ENCODE measurements around the gene DIAPH2.

DIAPH2 gene

DNA sequence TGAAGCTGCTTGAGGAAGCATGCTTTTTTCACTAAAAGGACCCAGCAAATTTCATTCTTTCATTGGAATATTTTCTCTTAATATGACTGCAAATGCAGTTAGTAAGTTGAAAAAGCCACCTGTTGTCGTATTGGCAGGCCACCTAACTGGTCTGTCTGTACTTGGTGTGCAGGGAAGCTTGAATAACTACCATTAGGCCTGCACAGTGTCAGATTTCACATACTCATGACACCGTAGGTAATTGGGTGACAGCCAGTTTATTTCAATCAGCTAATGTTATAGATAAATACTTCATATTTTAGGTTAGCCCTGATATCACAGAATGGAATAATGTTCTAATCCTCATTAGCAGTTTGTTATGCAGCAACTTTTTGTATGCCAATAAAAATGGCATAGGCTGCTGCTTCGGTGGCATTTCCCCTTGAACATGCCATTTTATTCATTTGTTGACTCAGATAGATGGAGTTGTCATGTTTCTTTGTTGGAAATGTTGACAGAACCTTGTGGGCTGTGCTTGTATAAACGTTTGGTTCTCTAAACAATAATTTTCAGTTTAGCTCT is 372.8 kb downstream of the DIAPH2 start:
- no peak for DNase-seq (ENCODE audit: low read depth)

- DNase-seq (ENCODE audit: low read depth) = no peak
Observed at GRCh38 chrX:97060020-97060419, 375.4 kb downstream of the DIAPH2 start.

DNA sequence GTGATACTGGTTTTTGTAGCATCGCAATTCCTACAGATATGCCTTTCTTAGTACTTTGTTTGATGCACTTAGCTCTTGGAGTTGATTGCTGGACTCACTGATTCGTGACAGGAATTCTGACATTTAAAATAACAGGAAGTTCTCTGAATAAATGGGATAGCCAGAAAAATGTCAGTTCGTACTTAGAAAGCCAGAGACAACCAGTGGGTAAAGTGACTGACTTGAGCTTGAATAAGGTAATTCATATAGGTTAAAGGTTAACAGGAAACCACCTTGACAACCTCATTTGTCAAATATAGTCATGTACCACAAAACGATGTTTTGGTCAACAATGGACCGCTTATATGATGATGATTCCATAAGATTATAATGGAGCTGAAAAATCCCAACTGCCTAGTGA is 380.4 kb downstream of the DIAPH2 start:
- DNase-seq (ENCODE audit: low read depth) = no peak

DNA sequence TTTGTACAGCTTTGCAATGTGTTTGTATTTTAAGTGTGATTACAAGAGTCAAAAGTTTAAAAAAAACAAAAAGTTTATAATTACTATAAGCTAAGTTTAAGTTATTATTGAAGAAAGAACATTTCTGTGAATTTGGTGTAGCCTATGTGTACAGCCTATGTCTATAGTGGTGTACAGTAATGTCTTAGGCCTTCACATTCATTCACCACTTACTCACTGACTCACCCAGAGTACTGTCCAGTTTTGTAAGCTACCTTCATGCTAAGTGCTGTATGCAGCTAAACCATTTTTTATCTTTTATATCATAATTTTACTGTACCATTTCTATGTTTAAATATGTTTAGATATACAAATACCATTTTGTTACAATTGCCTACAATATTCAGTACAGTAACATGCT is 381.3 kb downstream of the DIAPH2 start:
- no peak for DNase-seq (ENCODE audit: low read depth)

- no peak for DNase-seq (ENCODE audit: low read depth)
Observed at GRCh38 chrX:97066381-97066780, 381.7 kb downstream of the DIAPH2 start.

GRCh38 chrX:97070346-97070745 is 385.7 kb downstream of the DIAPH2 start:
- DNase-seq (ENCODE audit: low read depth) = no peak

DNA sequence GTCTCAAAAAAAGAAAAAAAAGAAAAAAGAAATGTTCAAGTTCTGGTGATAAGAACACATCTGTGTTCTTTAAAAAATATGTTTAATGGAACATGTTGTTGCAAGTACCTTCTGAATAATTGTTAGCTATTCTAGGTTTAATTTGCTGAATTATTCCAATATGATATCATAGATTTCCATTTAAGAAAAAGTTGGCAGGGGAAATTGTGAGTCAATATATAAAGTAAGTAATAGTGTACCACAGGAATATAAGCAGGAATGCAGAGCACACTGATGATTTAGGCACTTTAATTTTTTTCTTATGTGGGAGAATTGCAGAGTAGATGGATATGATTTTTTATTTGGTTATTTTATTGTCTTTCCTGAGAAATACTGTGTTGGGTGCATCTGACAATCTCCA is 389.8 kb downstream of the DIAPH2 start:
- no peak for DNase-seq (ENCODE audit: low read depth)

DNA sequence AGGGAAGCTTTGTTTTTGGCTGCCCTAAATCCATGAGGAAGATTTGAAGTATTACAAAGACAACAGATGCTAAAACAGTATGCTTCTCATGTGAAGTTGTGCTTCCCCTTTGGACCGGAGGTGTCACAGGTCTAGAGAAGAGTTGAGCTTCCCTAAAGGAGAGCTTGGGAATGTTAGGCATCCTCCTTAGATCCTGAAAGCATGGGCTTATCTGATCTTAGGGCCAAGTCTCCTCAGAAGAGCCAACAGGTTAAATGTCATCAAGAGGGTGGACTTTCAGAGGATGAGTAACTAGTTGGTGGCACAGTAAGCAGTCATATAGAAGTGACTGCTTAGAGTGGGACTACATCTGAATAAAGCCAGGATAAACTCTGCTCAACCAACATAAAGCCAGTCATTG is 404.5 kb downstream of the DIAPH2 start:
- no peak for DNase-seq (ENCODE audit: low read depth)

DNA sequence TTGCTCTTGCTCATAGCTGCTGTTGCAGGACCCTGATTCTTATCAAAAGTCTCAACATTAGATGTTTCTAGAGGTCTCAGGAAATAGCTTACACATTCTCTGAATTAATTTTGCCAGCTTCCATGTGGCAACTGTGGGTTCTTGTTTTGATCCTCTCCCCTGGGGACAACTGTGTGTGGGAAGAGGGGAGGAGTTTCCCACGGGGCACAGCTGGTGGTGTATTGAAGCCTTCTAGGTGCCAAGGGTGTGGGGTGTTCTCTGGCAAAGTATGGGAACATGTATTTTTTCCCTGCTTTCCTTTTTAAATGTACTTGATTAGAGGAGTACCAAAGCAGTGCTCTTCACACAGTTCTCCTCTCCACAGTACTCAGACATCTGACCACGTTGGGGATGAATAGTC is 411.7 kb downstream of the DIAPH2 start:
- DNase-seq (ENCODE audit: low read depth) = no peak

DNA sequence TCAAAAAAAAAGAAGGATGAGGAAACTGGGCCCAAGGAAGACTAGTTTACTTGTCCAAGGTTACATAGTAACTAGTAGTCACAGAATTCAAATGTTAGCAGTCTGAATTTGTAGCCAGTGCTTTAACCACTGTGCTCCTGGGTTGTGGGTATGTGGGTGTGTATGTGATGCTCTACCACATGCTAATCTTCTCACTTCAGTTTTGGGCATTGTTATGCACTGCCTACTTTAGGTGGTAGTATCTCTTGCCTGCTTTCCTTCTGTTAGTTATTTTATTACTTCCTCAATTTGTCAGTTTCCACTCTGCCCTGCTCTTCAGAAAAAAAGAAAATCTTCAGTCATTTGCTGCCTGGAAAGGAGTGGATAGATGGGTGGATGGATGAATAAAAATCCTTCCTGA is 418.3 kb downstream of the DIAPH2 start:
- DNase-seq (ENCODE audit: low read depth) = no peak

GRCh38 chrX:97109730-97110129 is 425.1 kb downstream of the DIAPH2 start:
- no peak for DNase-seq (ENCODE audit: low read depth)

DNA sequence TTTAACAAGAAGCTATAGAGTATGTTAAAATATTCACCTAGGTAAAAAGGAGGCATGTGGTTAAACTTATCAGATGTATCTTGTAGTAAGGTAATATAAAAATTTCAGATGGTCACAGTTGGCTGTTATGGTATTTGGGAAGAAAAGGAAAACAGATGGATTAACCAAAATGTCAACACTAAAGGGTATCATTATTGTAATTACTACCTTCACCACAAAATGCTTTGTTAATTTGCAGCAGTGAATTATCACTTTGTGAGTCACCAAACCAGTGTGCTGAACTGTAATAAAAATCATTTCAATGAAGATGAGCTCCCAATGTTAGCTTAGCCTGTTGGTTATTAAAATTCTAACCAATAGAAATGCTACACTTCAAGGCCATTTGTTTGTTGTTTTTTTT is 432.9 kb downstream of the DIAPH2 start:
- DNase-seq (ENCODE audit: low read depth) = no peak

GRCh38 chrX:97119474-97120109 is 434.9 kb downstream of the DIAPH2 start:
- DNase-seq (ENCODE audit: low read depth) = no peak

GRCh38 chrX:97123001-97123400 is 438.4 kb downstream of the DIAPH2 start:
- no peak for DNase-seq (ENCODE audit: low read depth)

- DNase-seq (ENCODE audit: low read depth) = no peak
Observed at GRCh38 chrX:97126020-97126419, 441.4 kb downstream of the DIAPH2 start.

- DNase-seq (ENCODE audit: low read depth) = no peak
Observed at GRCh38 chrX:97132664-97133415, 448.2 kb downstream of the DIAPH2 start.

DNA sequence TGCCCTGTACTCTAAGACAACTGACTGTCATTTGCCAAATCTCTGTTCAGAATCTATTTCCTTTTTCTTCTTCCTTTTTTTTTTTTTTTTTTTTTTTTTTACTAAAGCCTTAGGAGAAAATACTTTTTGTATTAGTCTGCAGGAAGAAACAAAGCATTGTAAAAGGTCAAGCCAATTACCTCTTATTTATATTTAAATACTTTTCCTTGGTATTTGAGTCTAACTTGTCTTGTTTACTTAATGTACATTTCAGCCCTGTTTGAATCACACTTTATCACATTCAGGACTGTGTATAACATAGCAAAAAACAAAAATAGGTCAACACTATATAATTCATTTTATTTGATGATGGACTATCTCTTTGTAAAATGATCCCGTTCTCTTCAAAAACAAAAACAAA is 461.3 kb downstream of the DIAPH2 start:
- DNase-seq (ENCODE audit: low read depth) = no peak

GRCh38 chrX:97155816-97156215 is 471.2 kb downstream of the DIAPH2 start:
- no peak for DNase-seq (ENCODE audit: low read depth)

DNA sequence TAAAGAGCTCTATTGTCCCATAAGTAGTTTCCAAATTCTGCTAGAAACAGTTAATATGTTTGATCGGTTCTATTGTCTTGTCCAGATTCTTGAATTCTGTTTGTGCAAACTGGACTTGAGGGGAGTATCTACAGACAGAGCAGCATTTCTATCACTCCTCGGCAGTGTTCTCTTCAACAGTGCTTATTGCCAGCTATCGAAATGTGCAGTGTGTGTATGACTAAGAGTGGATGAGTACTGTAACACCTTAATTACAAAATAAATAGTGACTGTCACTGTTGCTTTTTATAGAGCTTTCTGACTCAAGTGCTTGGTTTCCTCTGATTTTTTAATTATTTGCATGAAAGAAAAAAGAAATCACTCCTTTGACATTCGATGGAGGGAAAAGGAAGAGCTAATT is 473.6 kb downstream of the DIAPH2 start:
- DNase-seq (ENCODE audit: low read depth) = no peak

- no peak for DNase-seq (ENCODE audit: low read depth)
Observed at GRCh38 chrX:97159916-97160800, 475.5 kb downstream of the DIAPH2 start.

- no peak for DNase-seq (ENCODE audit: low read depth)
Observed at GRCh38 chrX:97167333-97167732, 482.7 kb downstream of the DIAPH2 start.

DNA sequence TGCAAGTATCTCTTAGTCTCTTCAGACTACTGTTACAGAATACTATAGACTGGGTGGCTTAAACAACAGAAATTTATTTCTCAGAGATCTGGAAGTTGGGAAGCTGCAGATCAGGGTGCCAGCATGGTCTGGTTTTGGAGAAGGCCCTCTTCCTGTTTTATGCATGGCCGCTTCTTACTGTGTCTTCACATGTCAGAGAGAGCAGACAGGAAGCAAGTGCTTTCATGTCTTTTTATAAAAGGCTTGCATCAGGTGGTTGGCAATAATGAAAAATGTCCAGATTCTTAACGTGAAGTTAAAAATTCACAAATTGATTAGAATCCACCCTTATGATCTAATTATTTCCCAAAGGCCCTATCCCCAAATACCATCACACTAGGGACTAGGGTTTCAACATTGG is 484.0 kb downstream of the DIAPH2 start:
- DNase-seq (ENCODE audit: low read depth) = no peak

- DNase-seq (ENCODE audit: low read depth) = no peak
Observed at GRCh38 chrX:97175147-97175546, 490.5 kb downstream of the DIAPH2 start.

Measured in activated T-cell treated with anti-CD3 and anti-CD28 coated beads for 1 hour (primary cell).